Measurements from ENCODE around the gene PHLDA3.

- TF ChIP-seq CTCF (conservative IDR thresholded peaks at IDR 0.05; ENCODE audit: low read length) (no peak), EZH2phosphoT487 (IDR thresholded peaks at IDR 0.05; ENCODE audit: borderline replicate concordance) (no peak)
These were observed 29.6 kb upstream of the PHLDA3 start for GRCh38 chr1:201498621-201499020.
